ENCODE data around the gene DNAJB9. TPM values are rescaled to one million over a fixed set of nuclear protein-coding genes. Genes with fewer than 3 reads are reported as not detected.

The DNAJB9 gene
- total RNA-seq, 3 donors from 2014 or later = 36.3 to 51.2 (median 41.0) TPM

DNA sequence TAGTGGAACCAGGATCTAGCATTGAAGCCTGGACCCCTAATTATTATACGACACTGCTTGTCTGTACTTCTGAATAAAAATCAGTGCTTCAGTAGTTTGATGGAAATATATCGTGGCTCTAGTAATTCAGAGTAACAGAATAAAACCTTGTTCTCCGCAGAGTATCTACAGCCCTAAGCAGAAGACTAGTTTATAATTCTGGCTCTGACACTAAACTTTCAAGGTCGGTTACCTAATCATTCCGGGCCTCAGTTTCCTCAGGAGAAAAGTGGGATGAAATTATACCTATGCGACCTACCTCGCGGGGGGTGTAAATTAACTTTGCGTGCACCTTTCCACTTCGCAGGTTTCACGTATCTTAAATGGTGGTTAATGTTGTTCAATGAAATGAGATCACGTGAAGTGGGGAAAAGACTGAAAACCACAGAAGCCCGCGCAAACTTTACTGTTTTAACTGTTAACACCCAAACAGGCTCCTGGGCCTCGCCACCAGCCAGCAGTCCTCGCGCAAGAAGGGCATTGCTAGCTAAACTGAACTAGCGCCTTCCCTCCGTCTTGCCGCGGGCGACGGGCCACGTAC is 783 bp upstream of the DNAJB9 start:
- DNase-seq (ENCODE audit: low spot score in 2 of 2) = no peak
- Histone ChIP-seq H3K27me3 (no peaks in the 10 kb centered on the region), H3K4me3 (peak overlapping the region; percentile 82 to 92 (median 82)), H3K4me1 (no peaks in the 10 kb centered on the region), H3K9me3 (no peaks in the 10 kb centered on the region), H3K27ac (peak overlapping the region; percentile 98 to 99), H3K36me3 (no peaks in the 10 kb centered on the region)
- intact Hi-C loops (cut with DNase I; ENCODE audit: low total_unique reads) = loop anchor here (5.0 kb wide), 1 partner anchor 42 kb away; the partner anchor contains the start of gene PNPLA8
- TF ChIP-seq POLR2A (IDR thresholded peaks at IDR 0.05) = no peak
- TF ChIP-seq, protein P1, sequence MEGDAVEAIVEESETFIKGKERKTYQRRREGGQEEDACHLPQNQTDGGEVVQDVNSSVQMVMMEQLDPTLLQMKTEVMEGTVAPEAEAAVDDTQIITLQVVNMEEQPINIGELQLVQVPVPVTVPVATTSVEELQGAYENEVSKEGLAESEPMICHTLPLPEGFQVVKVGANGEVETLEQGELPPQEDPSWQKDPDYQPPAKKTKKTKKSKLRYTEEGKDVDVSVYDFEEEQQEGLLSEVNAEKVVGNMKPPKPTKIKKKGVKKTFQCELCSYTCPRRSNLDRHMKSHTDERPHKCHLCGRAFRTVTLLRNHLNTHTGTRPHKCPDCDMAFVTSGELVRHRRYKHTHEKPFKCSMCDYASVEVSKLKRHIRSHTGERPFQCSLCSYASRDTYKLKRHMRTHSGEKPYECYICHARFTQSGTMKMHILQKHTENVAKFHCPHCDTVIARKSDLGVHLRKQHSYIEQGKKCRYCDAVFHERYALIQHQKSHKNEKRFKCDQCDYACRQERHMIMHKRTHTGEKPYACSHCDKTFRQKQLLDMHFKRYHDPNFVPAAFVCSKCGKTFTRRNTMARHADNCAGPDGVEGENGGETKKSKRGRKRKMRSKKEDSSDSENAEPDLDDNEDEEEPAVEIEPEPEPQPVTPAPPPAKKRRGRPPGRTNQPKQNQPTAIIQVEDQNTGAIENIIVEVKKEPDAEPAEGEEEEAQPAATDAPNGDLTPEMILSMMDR (IDR thresholded peaks at IDR 0.05) = no peak
- no peak for TF ChIP-seq POLR2AphosphoS5 (IDR thresholded peaks at IDR 0.05)

DNA sequence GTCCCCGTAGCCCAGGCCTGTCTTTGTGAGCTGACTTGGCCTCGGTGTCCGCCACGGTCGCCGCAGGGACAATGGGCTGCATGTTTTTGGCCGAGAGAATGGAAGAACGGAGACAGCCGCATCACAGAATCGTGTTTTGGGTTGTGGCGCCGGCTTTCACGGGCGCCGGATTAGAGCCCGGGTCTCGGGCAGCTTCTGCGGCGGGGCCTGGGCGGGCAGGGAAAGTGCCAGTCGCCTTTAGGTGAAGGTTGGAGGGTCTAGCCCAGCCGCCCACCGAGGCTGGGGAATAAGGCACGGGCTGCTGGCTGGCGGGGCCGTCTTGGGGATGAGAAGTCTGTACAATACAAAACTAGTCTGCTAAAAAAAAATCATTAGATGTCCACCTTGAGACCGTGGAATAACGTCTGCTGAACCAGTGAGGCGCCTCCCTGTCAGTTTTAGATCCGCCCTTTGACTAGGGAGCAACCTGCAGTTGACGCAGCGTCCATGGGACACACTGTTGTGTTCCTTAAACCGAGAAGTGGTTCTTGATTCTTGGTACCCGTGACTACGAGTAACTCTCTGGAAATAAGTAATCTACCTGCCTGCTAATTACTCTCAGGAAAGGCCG is 577 bp downstream of the DNAJB9 start:
- TF ChIP-seq, protein P1 (IDR thresholded peaks at IDR 0.05) = no peak
- TF ChIP-seq POLR2A (IDR thresholded peaks at IDR 0.05) (no peak), POLR2AphosphoS5 (IDR thresholded peaks at IDR 0.05) (peak in 1 of 3 donors; percentile 62)

DNA sequence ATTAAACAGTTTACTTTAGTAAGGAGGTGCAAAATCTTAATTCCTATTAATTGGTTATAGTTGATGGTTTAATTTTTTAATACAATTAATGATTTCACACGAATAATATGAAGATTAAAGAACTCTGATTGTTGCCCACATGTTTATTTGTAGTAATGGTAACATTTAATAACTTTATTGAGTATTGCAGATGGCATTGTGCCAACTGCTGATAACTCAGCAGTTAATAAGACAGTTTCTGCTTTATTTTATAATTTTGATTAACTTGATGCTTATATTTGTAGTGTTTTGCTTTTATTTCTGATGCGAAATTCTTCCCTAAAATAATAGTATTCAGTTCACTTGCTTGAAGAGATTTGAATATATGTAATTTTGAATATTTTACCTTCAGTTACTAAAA is 2.8 kb downstream of the DNAJB9 start:
- no peak for TF ChIP-seq POLR2AphosphoS5 (IDR thresholded peaks at IDR 0.05)
- TF ChIP-seq, protein P1 (IDR thresholded peaks at IDR 0.05) = no peak
- TF ChIP-seq POLR2A (IDR thresholded peaks at IDR 0.05) = no peak
- H3K4me3 ChIP-seq = no peak overlapping the region
- H3K9me3 ChIP-seq = no peaks in the 10 kb centered on the region
- no peaks in the 10 kb centered on the region for H3K4me1 ChIP-seq
- H3K27me3 ChIP-seq = no peaks in the 10 kb centered on the region
- intact Hi-C loops (cut with DNase I; ENCODE audit: low total_unique reads) = no loop called here
- DNase-seq (ENCODE audit: low spot score in 2 of 2) = no peak
- H3K36me3 ChIP-seq = no peaks in the 10 kb centered on the region
- H3K27ac ChIP-seq = no peak overlapping the region

More for the DNA sequence above, 577 bp downstream of the DNAJB9 start:
- Histone ChIP-seq H3K36me3 (no peaks in the 10 kb centered on the region), H3K27me3 (no peaks in the 10 kb centered on the region), H3K4me1 (no peaks in the 10 kb centered on the region), H3K27ac (peak overlapping the region; percentile 98 to 99), H3K9me3 (no peaks in the 10 kb centered on the region), H3K4me3 (peak overlapping the region; percentile 82 to 92 (median 82))
- intact Hi-C loops (cut with DNase I; ENCODE audit: low total_unique reads) = no loop called here
- DNase-seq (ENCODE audit: low spot score in 2 of 2) = peak; percentile 57 to 61

DNA sequence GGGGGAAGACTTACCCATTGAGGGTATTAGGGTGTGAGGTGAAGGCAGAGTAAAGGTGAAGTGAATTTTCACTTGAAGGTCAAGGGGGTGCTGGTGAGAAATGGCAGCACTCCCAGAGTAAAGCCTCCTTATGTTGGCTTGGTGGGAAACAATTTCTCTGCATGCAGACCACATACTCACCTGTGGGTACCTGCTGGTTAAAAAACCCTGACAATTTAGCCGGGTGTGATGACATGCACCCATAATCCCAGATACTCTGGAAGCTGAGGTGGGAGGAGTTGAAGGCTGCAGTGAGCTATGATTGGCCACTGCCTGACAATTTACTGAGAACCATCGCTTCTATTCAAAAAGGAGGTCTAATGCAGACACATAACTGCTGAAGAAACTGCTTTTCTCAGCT is 5.5 kb downstream of the DNAJB9 start:
- no peaks in the 10 kb centered on the region for H3K27me3 ChIP-seq
- H3K4me3 ChIP-seq = no peak overlapping the region
- peaks cover 6 to 11% of the 10 kb centered on the region in 2 donors for H3K9me3 ChIP-seq
- peaks cover 9% of the 10 kb centered on the region for H3K36me3 ChIP-seq
- no peak for DNase-seq (ENCODE audit: low spot score in 2 of 2)
- TF ChIP-seq, protein P1 (IDR thresholded peaks at IDR 0.05) = no peak
- TF ChIP-seq POLR2A (IDR thresholded peaks at IDR 0.05) = no peak
- TF ChIP-seq POLR2AphosphoS5 (IDR thresholded peaks at IDR 0.05) = no peak
- intact Hi-C loops (cut with DNase I; ENCODE audit: low total_unique reads) = no loop called here
- no peaks in the 10 kb centered on the region for H3K4me1 ChIP-seq
- H3K27ac ChIP-seq = no peak overlapping the region

DNA sequence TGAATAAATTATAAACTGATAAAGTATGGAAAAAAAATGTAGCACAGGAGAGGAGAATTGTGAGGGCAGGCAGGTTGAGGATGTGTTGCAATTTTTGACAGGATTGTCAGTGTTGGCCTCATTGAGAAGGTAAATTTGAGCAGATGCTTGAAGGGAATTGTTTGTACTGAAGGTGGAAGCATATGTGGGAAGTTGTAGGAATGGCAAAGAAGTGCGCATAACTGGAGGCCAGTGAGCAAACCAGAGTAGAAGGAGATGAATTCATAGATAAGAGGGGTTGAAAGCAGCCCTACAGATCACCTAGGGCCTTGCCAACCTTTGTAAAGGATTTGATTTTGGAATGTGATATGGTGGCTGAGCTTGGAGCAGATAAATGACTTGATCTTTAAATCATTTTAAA is 6.4 kb downstream of the DNAJB9 start:
- no peak for DNase-seq (ENCODE audit: low spot score in 2 of 2)
- Histone ChIP-seq H3K27ac (no peak overlapping the region), H3K9me3 (peaks cover 11 to 12% of the 10 kb centered on the region in 2 donors), H3K27me3 (no peaks in the 10 kb centered on the region), H3K4me1 (no peaks in the 10 kb centered on the region), H3K4me3 (no peak overlapping the region), H3K36me3 (peaks cover 9% of the 10 kb centered on the region)
- intact Hi-C loops (cut with DNase I; ENCODE audit: low total_unique reads) = no loop called here
- TF ChIP-seq POLR2A (IDR thresholded peaks at IDR 0.05) (no peak), POLR2AphosphoS5 (IDR thresholded peaks at IDR 0.05) (no peak)
- TF ChIP-seq, protein P1 (IDR thresholded peaks at IDR 0.05) = no peak
